Activated CD4-positive, alpha-beta T cell treated with anti-CD3 and anti-CD28 coated beads for 4 hours (primary cell): ENCODE measurements around the gene MCTP1.

Experiments used
- DNase-seq, 2 donors: peaks; one replicate each; pipeline ENCODE4 v3.0.0-alpha.2; 2020

The MCTP1 gene

GRCh38 chr5:94747371-94747770, 537.5 kb downstream of the MCTP1 start:
- DNase-seq, result no peak

GRCh38 chr5:94746731-94747124, 538.2 kb downstream of the MCTP1 start:
- DNase-seq, result no peak

GRCh38 chr5:94745786-94746730, 538.8 kb downstream of the MCTP1 start:
- DNase-seq, result no peak

GRCh38 chr5:94744906-94745305, 540.0 kb downstream of the MCTP1 start:
- DNase-seq, result no peak

- DNase-seq, result no peak
Observed at GRCh38 chr5:94742852-94743251, 542.0 kb downstream of the MCTP1 start.

GRCh38 chr5:94740286-94740685, 544.6 kb downstream of the MCTP1 start:
- no peak for DNase-seq

- DNase-seq, result no peak
Observed at GRCh38 chr5:94736498-94736897, 548.4 kb downstream of the MCTP1 start.

GRCh38 chr5:94731471-94731870, 553.4 kb downstream of the MCTP1 start:
- no peak for DNase-seq

GRCh38 chr5:94725142-94725541, 559.8 kb downstream of the MCTP1 start:
- DNase-seq, result no peak

GRCh38 chr5:94715768-94716167, 569.1 kb downstream of the MCTP1 start:
- DNase-seq, result no peak

- no peak for DNase-seq
Observed at GRCh38 chr5:94711785-94712184, 573.1 kb downstream of the MCTP1 start.

- DNase-seq, result no peak
Observed at GRCh38 chr5:94709277-94709676, 575.6 kb downstream of the MCTP1 start.

- no peak for DNase-seq
Observed at GRCh38 chr5:94707359-94707758, 577.5 kb downstream of the MCTP1 start.

- DNase-seq, result no peak
Observed at GRCh38 chr5:94705427-94705826, 579.5 kb downstream of the MCTP1 start.

GRCh38 chr5:94702729-94703128, 582.2 kb downstream of the MCTP1 start:
- no peak for DNase-seq

GRCh38 chr5:94700592-94700991, 584.3 kb downstream of the MCTP1 start:
- no peak for DNase-seq

GRCh38 chr5:94699562-94699961, 585.3 kb downstream of the MCTP1 start:
- DNase-seq, result no peak

GRCh38 chr5:94698197-94698596, 586.7 kb downstream of the MCTP1 start:
- DNase-seq, result no peak

GRCh38 chr5:94694671-94695070, 590.2 kb downstream of the MCTP1 start:
- DNase-seq, result no peak

GRCh38 chr5:94693845-94694370, 591.0 kb downstream of the MCTP1 start:
- DNase-seq, result no peak

GRCh38 chr5:94693043-94693822, 591.7 kb downstream of the MCTP1 start:
- no peak for DNase-seq

- no peak for DNase-seq
Observed at GRCh38 chr5:94692581-94692980, 592.3 kb downstream of the MCTP1 start.

- no peak for DNase-seq
Observed at GRCh38 chr5:94691949-94692348, 592.9 kb downstream of the MCTP1 start.

- no peak for DNase-seq
Observed at GRCh38 chr5:94691291-94691690, 593.6 kb downstream of the MCTP1 start.
